ENCODE measurements around the gene CARNS1.

DNA sequence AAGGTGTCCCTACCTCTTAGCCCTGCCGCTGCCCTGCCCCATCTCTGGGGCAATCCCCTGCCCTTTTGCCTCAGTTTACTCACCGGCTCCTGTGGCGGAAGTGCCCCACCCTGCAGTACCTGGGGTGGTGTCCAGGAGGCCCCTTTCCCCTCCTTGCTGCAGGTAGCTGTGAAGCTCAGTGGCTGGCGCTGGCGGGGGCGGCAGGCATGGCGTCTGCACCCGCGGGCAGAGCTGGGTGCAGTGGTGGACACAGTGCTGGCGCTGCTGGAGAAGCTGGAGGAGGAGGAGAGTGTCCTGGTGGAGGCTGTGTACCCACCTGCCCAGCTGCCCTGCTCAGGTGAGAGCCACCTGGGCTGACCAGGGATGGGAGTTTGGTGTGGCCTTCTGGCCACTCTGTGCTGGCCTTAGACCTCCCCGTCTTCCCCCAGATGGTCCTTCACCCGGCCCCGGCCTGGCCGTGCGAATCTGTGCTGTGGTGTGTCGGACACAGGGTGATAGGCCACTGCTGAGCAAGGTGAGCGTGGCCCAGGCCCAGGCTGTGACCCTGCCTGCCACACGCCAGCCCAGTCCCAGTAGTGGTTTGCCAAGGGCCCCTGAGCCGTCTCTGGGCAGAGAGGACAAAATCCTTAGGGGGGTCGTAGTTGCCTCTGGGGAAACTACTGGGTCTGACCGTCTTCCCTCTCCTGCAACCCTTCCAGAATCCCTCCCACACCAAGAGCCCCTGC, 4.0 kb downstream of the CARNS1 start:
- no peak for TF ChIP-seq RXRA (IDR thresholded peaks at IDR 0.05)
- TF ChIP-seq JUND (IDR thresholded peaks at IDR 0.05) = no peak
- TF ChIP-seq, protein P1, sequence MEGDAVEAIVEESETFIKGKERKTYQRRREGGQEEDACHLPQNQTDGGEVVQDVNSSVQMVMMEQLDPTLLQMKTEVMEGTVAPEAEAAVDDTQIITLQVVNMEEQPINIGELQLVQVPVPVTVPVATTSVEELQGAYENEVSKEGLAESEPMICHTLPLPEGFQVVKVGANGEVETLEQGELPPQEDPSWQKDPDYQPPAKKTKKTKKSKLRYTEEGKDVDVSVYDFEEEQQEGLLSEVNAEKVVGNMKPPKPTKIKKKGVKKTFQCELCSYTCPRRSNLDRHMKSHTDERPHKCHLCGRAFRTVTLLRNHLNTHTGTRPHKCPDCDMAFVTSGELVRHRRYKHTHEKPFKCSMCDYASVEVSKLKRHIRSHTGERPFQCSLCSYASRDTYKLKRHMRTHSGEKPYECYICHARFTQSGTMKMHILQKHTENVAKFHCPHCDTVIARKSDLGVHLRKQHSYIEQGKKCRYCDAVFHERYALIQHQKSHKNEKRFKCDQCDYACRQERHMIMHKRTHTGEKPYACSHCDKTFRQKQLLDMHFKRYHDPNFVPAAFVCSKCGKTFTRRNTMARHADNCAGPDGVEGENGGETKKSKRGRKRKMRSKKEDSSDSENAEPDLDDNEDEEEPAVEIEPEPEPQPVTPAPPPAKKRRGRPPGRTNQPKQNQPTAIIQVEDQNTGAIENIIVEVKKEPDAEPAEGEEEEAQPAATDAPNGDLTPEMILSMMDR (IDR thresholded peaks at IDR 0.05; ENCODE audit: low read depth, low read length, missing input control) = no peak
- TF ChIP-seq YY1 (IDR thresholded peaks at IDR 0.05) = no peak
- TF ChIP-seq SP1 (IDR thresholded peaks at IDR 0.05) = no peak
- no peak for TF ChIP-seq RAD21 (IDR thresholded peaks at IDR 0.05)
- TF ChIP-seq, protein P2, sequence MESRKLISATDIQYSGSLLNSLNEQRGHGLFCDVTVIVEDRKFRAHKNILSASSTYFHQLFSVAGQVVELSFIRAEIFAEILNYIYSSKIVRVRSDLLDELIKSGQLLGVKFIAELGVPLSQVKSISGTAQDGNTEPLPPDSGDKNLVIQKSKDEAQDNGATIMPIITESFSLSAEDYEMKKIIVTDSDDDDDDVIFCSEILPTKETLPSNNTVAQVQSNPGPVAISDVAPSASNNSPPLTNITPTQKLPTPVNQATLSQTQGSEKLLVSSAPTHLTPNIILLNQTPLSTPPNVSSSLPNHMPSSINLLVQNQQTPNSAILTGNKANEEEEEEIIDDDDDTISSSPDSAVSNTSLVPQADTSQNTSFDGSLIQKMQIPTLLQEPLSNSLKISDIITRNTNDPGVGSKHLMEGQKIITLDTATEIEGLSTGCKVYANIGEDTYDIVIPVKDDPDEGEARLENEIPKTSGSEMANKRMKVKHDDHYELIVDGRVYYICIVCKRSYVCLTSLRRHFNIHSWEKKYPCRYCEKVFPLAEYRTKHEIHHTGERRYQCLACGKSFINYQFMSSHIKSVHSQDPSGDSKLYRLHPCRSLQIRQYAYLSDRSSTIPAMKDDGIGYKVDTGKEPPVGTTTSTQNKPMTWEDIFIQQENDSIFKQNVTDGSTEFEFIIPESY (IDR thresholded peaks at IDR 0.05) = no peak
- TF ChIP-seq FOXA2 (IDR thresholded peaks at IDR 0.05) = no peak
- TF ChIP-seq TAF1 (conservative IDR thresholded peaks at IDR 0.05) = no peak
- TF ChIP-seq, protein P3, sequence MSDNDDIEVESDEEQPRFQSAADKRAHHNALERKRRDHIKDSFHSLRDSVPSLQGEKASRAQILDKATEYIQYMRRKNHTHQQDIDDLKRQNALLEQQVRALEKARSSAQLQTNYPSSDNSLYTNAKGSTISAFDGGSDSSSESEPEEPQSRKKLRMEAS (IDR thresholded peaks at IDR 0.05) = no peak
- TF ChIP-seq FOXA1 (IDR thresholded peaks at IDR 0.05) = no peak
- TF ChIP-seq HNF4G (IDR thresholded peaks at IDR 0.05) = no peak

All from liver (tissue), 3 donors.